ENCODE data around the gene PARVB.
"Not testable (repeated sequence)": the region's sequence is repeated elsewhere in the genome, so short reads cannot be mapped to it uniquely, and the experiment has no call there.

The PARVB gene

GRCh38 chr22:44099696-44100095 is 75.6 kb downstream of the PARVB start:
- Histone ChIP-seq H3K4me3 (ENCODE audit: low read depth, low read length) (no peak overlapping the region), H3K27me3 (ENCODE audit: insufficient read depth, low read length) (no peaks in the 10 kb centered on the region), H2AFZ (ENCODE audit: low read length, unreplicated experiment) (no peak overlapping the region)

GRCh38 chr22:44100411-44100810 is 76.3 kb downstream of the PARVB start:
- Histone ChIP-seq H3K27ac (ENCODE audit: low read depth, low read length) (no peak overlapping the region), H3K36me3 (ENCODE audit: insufficient read depth, low read length) (no peaks in the 10 kb centered on the region), H3K4me3 (ENCODE audit: low read depth, low read length) (no peak overlapping the region), H2AFZ (ENCODE audit: low read length, unreplicated experiment) (no peak overlapping the region), H3K79me2 (ENCODE audit: control insufficient read depth, insufficient read depth, low read length, unreplicated experiment) (no peaks in the 10 kb centered on the region), H3K4me1 (ENCODE audit: control insufficient read depth, insufficient read depth, low read length, unreplicated experiment) (no peaks in the 10 kb centered on the region), H3K27me3 (ENCODE audit: insufficient read depth, low read length) (no peaks in the 10 kb centered on the region)

More at GRCh38 chr22:44099696-44100095, 75.6 kb downstream of the PARVB start:
- no peaks in the 10 kb centered on the region for H3K79me2 ChIP-seq (ENCODE audit: control insufficient read depth, insufficient read depth, low read length, unreplicated experiment)
- no peaks in the 10 kb centered on the region for H3K4me1 ChIP-seq (ENCODE audit: control insufficient read depth, insufficient read depth, low read length, unreplicated experiment)
- no peaks in the 10 kb centered on the region for H3K36me3 ChIP-seq (ENCODE audit: insufficient read depth, low read length)
- H3K27ac ChIP-seq (ENCODE audit: low read depth, low read length) = no peak overlapping the region

- Histone ChIP-seq H3K27me3 (ENCODE audit: insufficient read depth, low read length) (no peaks in the 10 kb centered on the region), H3K79me2 (ENCODE audit: control insufficient read depth, insufficient read depth, low read length, unreplicated experiment) (no peaks in the 10 kb centered on the region), H3K4me3 (ENCODE audit: low read depth, low read length) (no peak overlapping the region), H2AFZ (ENCODE audit: low read length, unreplicated experiment) (no peak overlapping the region), H3K36me3 (ENCODE audit: insufficient read depth, low read length) (no peaks in the 10 kb centered on the region), H3K4me1 (ENCODE audit: control insufficient read depth, insufficient read depth, low read length, unreplicated experiment) (no peaks in the 10 kb centered on the region), H3K27ac (ENCODE audit: low read depth, low read length) (no peak overlapping the region)
Measured at GRCh38 chr22:44102121-44102520, 78.0 kb downstream of the PARVB start.

GRCh38 chr22:44102856-44103255 is 78.8 kb downstream of the PARVB start:
- no peak overlapping the region for H3K4me3 ChIP-seq (ENCODE audit: low read depth, low read length)
- no peaks in the 10 kb centered on the region for H3K4me1 ChIP-seq (ENCODE audit: control insufficient read depth, insufficient read depth, low read length, unreplicated experiment)
- no peaks in the 10 kb centered on the region for H3K27me3 ChIP-seq (ENCODE audit: insufficient read depth, low read length)
- H3K79me2 ChIP-seq (ENCODE audit: control insufficient read depth, insufficient read depth, low read length, unreplicated experiment) = no peaks in the 10 kb centered on the region
- H3K36me3 ChIP-seq (ENCODE audit: insufficient read depth, low read length) = no peaks in the 10 kb centered on the region
- no peak overlapping the region for H2AFZ ChIP-seq (ENCODE audit: low read length, unreplicated experiment)
- no peak overlapping the region for H3K27ac ChIP-seq (ENCODE audit: low read depth, low read length)

- H3K79me2 ChIP-seq (ENCODE audit: control insufficient read depth, insufficient read depth, low read length, unreplicated experiment) = no peaks in the 10 kb centered on the region
- H3K4me3 ChIP-seq (ENCODE audit: low read depth, low read length) = no peak overlapping the region
- H3K27me3 ChIP-seq (ENCODE audit: insufficient read depth, low read length) = no peaks in the 10 kb centered on the region
- H2AFZ ChIP-seq (ENCODE audit: low read length, unreplicated experiment) = no peak overlapping the region
- H3K27ac ChIP-seq (ENCODE audit: low read depth, low read length) = no peak overlapping the region
- H3K36me3 ChIP-seq (ENCODE audit: insufficient read depth, low read length) = no peaks in the 10 kb centered on the region
- H3K4me1 ChIP-seq (ENCODE audit: control insufficient read depth, insufficient read depth, low read length, unreplicated experiment) = no peaks in the 10 kb centered on the region
Measured at GRCh38 chr22:44103735-44104480, 79.8 kb downstream of the PARVB start.

GRCh38 chr22:44107340-44107739 is 83.2 kb downstream of the PARVB start:
- Histone ChIP-seq H3K27me3 (ENCODE audit: insufficient read depth, low read length) (no peaks in the 10 kb centered on the region), H3K4me1 (ENCODE audit: control insufficient read depth, insufficient read depth, low read length, unreplicated experiment) (no peaks in the 10 kb centered on the region), H2AFZ (ENCODE audit: low read length, unreplicated experiment) (no peak overlapping the region), H3K79me2 (ENCODE audit: control insufficient read depth, insufficient read depth, low read length, unreplicated experiment) (no peaks in the 10 kb centered on the region), H3K36me3 (ENCODE audit: insufficient read depth, low read length) (no peaks in the 10 kb centered on the region), H3K4me3 (ENCODE audit: low read depth, low read length) (no peak overlapping the region), H3K27ac (ENCODE audit: low read depth, low read length) (no peak overlapping the region)

GRCh38 chr22:44108076-44108475 is 84.0 kb downstream of the PARVB start:
- H3K36me3 ChIP-seq (ENCODE audit: insufficient read depth, low read length) = no peaks in the 10 kb centered on the region
- no peak overlapping the region for H3K4me3 ChIP-seq (ENCODE audit: low read depth, low read length)
- no peak overlapping the region for H2AFZ ChIP-seq (ENCODE audit: low read length, unreplicated experiment)
- no peaks in the 10 kb centered on the region for H3K27me3 ChIP-seq (ENCODE audit: insufficient read depth, low read length)
- H3K27ac ChIP-seq (ENCODE audit: low read depth, low read length) = no peak overlapping the region
- no peaks in the 10 kb centered on the region for H3K79me2 ChIP-seq (ENCODE audit: control insufficient read depth, insufficient read depth, low read length, unreplicated experiment)
- no peaks in the 10 kb centered on the region for H3K4me1 ChIP-seq (ENCODE audit: control insufficient read depth, insufficient read depth, low read length, unreplicated experiment)

GRCh38 chr22:44108806-44109385 is 84.8 kb downstream of the PARVB start:
- Histone ChIP-seq H3K79me2 (ENCODE audit: control insufficient read depth, insufficient read depth, low read length, unreplicated experiment) (no peaks in the 10 kb centered on the region), H3K4me3 (ENCODE audit: low read depth, low read length) (no peak overlapping the region), H3K36me3 (ENCODE audit: insufficient read depth, low read length) (no peaks in the 10 kb centered on the region), H3K4me1 (ENCODE audit: control insufficient read depth, insufficient read depth, low read length, unreplicated experiment) (no peaks in the 10 kb centered on the region), H3K27me3 (ENCODE audit: insufficient read depth, low read length) (no peaks in the 10 kb centered on the region), H3K27ac (ENCODE audit: low read depth, low read length) (no peak overlapping the region), H2AFZ (ENCODE audit: low read length, unreplicated experiment) (no peak overlapping the region)

- H3K27ac ChIP-seq (ENCODE audit: low read depth, low read length) = no peak overlapping the region
- H3K4me1 ChIP-seq (ENCODE audit: control insufficient read depth, insufficient read depth, low read length, unreplicated experiment) = no peaks in the 10 kb centered on the region
- no peaks in the 10 kb centered on the region for H3K79me2 ChIP-seq (ENCODE audit: control insufficient read depth, insufficient read depth, low read length, unreplicated experiment)
- no peak overlapping the region for H3K4me3 ChIP-seq (ENCODE audit: low read depth, low read length)
- no peak overlapping the region for H2AFZ ChIP-seq (ENCODE audit: low read length, unreplicated experiment)
- no peaks in the 10 kb centered on the region for H3K36me3 ChIP-seq (ENCODE audit: insufficient read depth, low read length)
- H3K27me3 ChIP-seq (ENCODE audit: insufficient read depth, low read length) = no peaks in the 10 kb centered on the region
Measured at GRCh38 chr22:44109416-44109815, 85.3 kb downstream of the PARVB start.

GRCh38 chr22:44110656-44111055 is 86.6 kb downstream of the PARVB start:
- not testable (repeated sequence) for H3K4me1 ChIP-seq (ENCODE audit: control insufficient read depth, insufficient read depth, low read length, unreplicated experiment); H3K4me3 ChIP-seq (ENCODE audit: low read depth, low read length); H2AFZ ChIP-seq (ENCODE audit: low read length, unreplicated experiment); H3K27ac ChIP-seq (ENCODE audit: low read depth, low read length); H3K36me3 ChIP-seq (ENCODE audit: insufficient read depth, low read length); H3K79me2 ChIP-seq (ENCODE audit: control insufficient read depth, insufficient read depth, low read length, unreplicated experiment); H3K27me3 ChIP-seq (ENCODE audit: insufficient read depth, low read length)

- H3K79me2 ChIP-seq (ENCODE audit: control insufficient read depth, insufficient read depth, low read length, unreplicated experiment) = no peaks in the 10 kb centered on the region
- H3K27ac ChIP-seq (ENCODE audit: low read depth, low read length) = no peak overlapping the region
- no peaks in the 10 kb centered on the region for H3K27me3 ChIP-seq (ENCODE audit: insufficient read depth, low read length)
- no peaks in the 10 kb centered on the region for H3K4me1 ChIP-seq (ENCODE audit: control insufficient read depth, insufficient read depth, low read length, unreplicated experiment)
- H3K4me3 ChIP-seq (ENCODE audit: low read depth, low read length) = no peak overlapping the region
- no peak overlapping the region for H2AFZ ChIP-seq (ENCODE audit: low read length, unreplicated experiment)
- H3K36me3 ChIP-seq (ENCODE audit: insufficient read depth, low read length) = no peaks in the 10 kb centered on the region
Measured at GRCh38 chr22:44111562-44112155, 87.6 kb downstream of the PARVB start.

Data from ACC112 (cell line).